ENCODE measurements around the gene LUZP2. TPM values are rescaled to one million over a fixed set of nuclear protein-coding genes. Genes with fewer than 3 reads are reported as not detected.

Gene LUZP2
- total RNA-seq, 2 experiments from 2014 or later, result not detected

DNA sequence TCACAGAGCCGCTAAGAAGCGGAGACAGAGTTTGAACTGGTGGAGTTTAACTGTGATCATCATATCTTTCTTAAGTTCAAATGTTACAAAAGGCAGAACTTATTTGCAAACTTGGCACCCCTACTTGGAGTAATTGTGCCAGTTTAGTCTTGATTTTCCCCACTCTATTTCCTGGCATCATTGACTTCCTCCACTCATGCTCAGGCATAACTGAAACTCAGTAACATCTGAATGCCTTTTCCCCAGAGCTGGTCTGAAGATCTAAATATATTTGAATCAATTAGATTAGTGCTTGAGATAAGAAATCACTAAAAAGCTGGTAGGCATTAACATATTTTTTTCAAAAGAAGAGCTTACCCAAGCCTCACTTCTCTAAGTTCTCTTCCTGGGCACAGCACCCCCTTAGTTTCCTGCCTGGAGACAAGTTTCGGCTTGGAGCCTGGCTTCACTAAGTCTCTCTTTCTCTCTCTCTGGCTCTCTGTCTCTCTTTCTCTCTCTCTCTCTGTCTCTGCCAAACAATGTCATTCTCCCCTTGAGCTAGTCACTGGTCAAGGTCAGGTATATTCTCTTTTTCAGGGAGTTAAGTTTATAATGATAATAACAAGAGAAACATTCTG lies 190.8 kb downstream of the LUZP2 start:
- H3K9me2 ChIP-seq (ENCODE audit: insufficient read depth, low read length), result no peaks in the 10 kb centered on the region
- H3K36me3 ChIP-seq (ENCODE audit: insufficient read depth, low read length), result no peaks in the 10 kb centered on the region
- no peaks in the 10 kb centered on the region for H3K4me1 ChIP-seq (ENCODE audit: insufficient read depth, low read length, poor library complexity, severe bottlenecking)
- no peak overlapping the region for H3K27ac ChIP-seq (ENCODE audit: low read depth, low read length, poor library complexity, severe bottlenecking)
- no peak overlapping the region for H3K4me2 ChIP-seq (ENCODE audit: low read length)
- H3K4me3 ChIP-seq (ENCODE audit: low read depth, low read length, poor library complexity, severe bottlenecking), result no peak overlapping the region
- ChIA-PET POLR2A (no interaction called here), CTCF (ENCODE audit: unreplicated experiment) (no interaction called here)
- H3K79me2 ChIP-seq (ENCODE audit: insufficient read depth, low read depth, low read length), result no peaks in the 10 kb centered on the region
- no peak for TF ChIP-seq CTCF (conservative IDR thresholded peaks at IDR 0.05; ENCODE audit: low read length)
- no peak for DNase-seq (ENCODE audit: low spot score)
- H4K20me1 ChIP-seq (ENCODE audit: insufficient read depth, low read length), result no peaks in the 10 kb centered on the region
- intact Hi-C loops (cut with micrococcal nuclease; ENCODE audit: unreplicated experiment), result no loop called here
- no peaks in the 10 kb centered on the region for H3K9me3 ChIP-seq (ENCODE audit: low read length)
- H2AFZ ChIP-seq (ENCODE audit: low read length), result no peak overlapping the region
- no TSS peak for BruUV-seq (replicated peaks)

DNA sequence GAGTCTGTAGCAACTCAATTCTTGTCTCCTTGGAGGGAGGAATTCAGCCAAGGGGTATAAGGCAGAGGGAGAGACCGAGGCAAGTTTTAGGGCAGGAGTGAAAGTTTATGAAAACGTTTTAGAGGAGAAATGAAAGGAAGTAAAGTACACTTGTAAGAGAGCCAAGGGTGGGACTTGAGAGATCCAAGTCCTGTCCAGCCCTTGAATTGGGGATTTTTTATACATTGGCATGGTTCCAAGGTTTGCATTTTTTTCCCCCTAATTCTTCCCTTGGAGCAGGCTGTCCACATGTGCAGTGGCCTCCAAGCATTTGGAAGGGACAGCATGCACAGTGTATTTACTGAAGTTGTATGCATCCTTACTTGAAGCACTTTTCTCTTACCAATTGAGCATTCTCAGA lies 192.1 kb downstream of the LUZP2 start:
- intact Hi-C loops (cut with micrococcal nuclease; ENCODE audit: unreplicated experiment), result no loop called here
- DNase-seq (ENCODE audit: low spot score), result no peak
- Histone ChIP-seq H3K4me1 (ENCODE audit: insufficient read depth, low read length, poor library complexity, severe bottlenecking) (no peaks in the 10 kb centered on the region), H3K9me2 (ENCODE audit: insufficient read depth, low read length) (no peaks in the 10 kb centered on the region), H3K27ac (ENCODE audit: low read depth, low read length, poor library complexity, severe bottlenecking) (no peak overlapping the region), H2AFZ (ENCODE audit: low read length) (no peak overlapping the region), H3K4me3 (ENCODE audit: low read depth, low read length, poor library complexity, severe bottlenecking) (no peak overlapping the region), H3K9me3 (ENCODE audit: low read length) (no peaks in the 10 kb centered on the region), H3K4me2 (ENCODE audit: low read length) (no peak overlapping the region), H4K20me1 (ENCODE audit: insufficient read depth, low read length) (no peaks in the 10 kb centered on the region), H3K79me2 (ENCODE audit: insufficient read depth, low read depth, low read length) (no peaks in the 10 kb centered on the region), H3K36me3 (ENCODE audit: insufficient read depth, low read length) (no peaks in the 10 kb centered on the region)
- CTCF ChIA-PET (ENCODE audit: unreplicated experiment), result no interaction called here
- POLR2A ChIA-PET, result no interaction called here
- BruUV-seq (replicated peaks), result no TSS peak
- no peak for TF ChIP-seq CTCF (conservative IDR thresholded peaks at IDR 0.05; ENCODE audit: low read length)
- TF ChIP-seq EZH2phosphoT487 (IDR thresholded peaks at IDR 0.05; ENCODE audit: borderline replicate concordance, low read depth, low read length), result no peak

GRCh38 chr11:24697522-24698111 lies 200.8 kb downstream of the LUZP2 start:
- TF ChIP-seq CTCF (conservative IDR thresholded peaks at IDR 0.05; ENCODE audit: low read length), result no peak
- H3K36me3 ChIP-seq (ENCODE audit: insufficient read depth, low read length), result no peaks in the 10 kb centered on the region
- no peaks in the 10 kb centered on the region for H3K9me3 ChIP-seq (ENCODE audit: low read length)
- no peaks in the 10 kb centered on the region for H3K4me1 ChIP-seq (ENCODE audit: insufficient read depth, low read length, poor library complexity, severe bottlenecking)
- no peak overlapping the region for H2AFZ ChIP-seq (ENCODE audit: low read length)
- ChIA-PET POLR2A (no interaction called here), CTCF (ENCODE audit: unreplicated experiment) (no interaction called here)
- no TSS peak for BruUV-seq (replicated peaks)
- DNase-seq (ENCODE audit: low spot score), result no peak
- no peak overlapping the region for H3K4me2 ChIP-seq (ENCODE audit: low read length)
- no peaks in the 10 kb centered on the region for H3K9me2 ChIP-seq (ENCODE audit: insufficient read depth, low read length)
- H3K27ac ChIP-seq (ENCODE audit: low read depth, low read length, poor library complexity, severe bottlenecking), result no peak overlapping the region
- H3K79me2 ChIP-seq (ENCODE audit: insufficient read depth, low read depth, low read length), result no peaks in the 10 kb centered on the region
- H4K20me1 ChIP-seq (ENCODE audit: insufficient read depth, low read length), result no peaks in the 10 kb centered on the region
- intact Hi-C loops (cut with micrococcal nuclease; ENCODE audit: unreplicated experiment), result no loop called here
- H3K4me3 ChIP-seq (ENCODE audit: low read depth, low read length, poor library complexity, severe bottlenecking), result no peak overlapping the region
